ENCODE results near the gene LRSAM1.

The LRSAM1 gene

DNA sequence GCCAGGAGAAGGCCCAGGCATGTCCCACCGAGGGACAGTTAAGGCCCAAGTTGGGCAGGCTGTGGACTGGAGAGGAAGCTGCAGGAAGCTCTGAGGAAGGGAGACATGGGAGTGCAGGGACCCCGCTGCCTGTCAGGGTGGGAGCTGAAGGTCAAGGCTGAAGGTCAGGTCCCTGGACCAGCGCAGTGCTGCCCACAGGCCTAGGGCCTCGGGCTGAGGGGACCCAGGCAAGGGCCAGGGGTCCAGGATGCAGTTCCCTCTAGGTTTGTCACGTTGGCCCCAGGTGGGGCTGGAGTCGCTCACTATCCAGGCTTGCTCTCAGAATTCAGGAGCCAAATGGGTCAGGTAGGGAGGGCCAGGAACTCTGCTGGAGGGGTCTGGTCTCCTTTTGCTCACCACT is 84.1 kb downstream of the LRSAM1 start:
- Histone ChIP-seq H3K27ac (ENCODE audit: low read length) (no peak overlapping the region), H3K9me3 (ENCODE audit: insufficient read depth, low read length, severe bottlenecking) (no peaks in the 10 kb centered on the region), H3K4me3 (ENCODE audit: low read depth in 1 of 2, low read length in 2 of 2) (no peak overlapping the region), H3K27me3 (ENCODE audit: insufficient read depth, low read length, poor library complexity) (no peaks in the 10 kb centered on the region), H4K20me1 (ENCODE audit: insufficient read depth, low read length) (no peaks in the 10 kb centered on the region), H3K4me1 (ENCODE audit: insufficient read depth, low read length) (no peaks in the 10 kb centered on the region), H3K9ac (ENCODE audit: low read depth, low read length) (no peak overlapping the region), H3K79me2 (ENCODE audit: insufficient read depth, low read length) (no peaks in the 10 kb centered on the region), H3K4me2 (ENCODE audit: insufficient read depth, low read length) (no peak overlapping the region), H3K36me3 (ENCODE audit: insufficient read depth, low read length) (no peaks in the 10 kb centered on the region), H2AFZ (ENCODE audit: low read depth, low read length) (no peak overlapping the region)
- TF ChIP-seq CTCF (IDR thresholded peaks at IDR 0.05; ENCODE audit: borderline replicate concordance, extremely low read depth, low read length, poor library complexity, severe bottlenecking), result no peak
- no peak for TF ChIP-seq EZH2 (IDR thresholded peaks at IDR 0.05; ENCODE audit: borderline replicate concordance, low read depth, low read length, severe bottlenecking)
- ATAC-seq (ENCODE audit: insufficient read depth, low read depth) (no peak), DNase-seq (no peak)

DNA sequence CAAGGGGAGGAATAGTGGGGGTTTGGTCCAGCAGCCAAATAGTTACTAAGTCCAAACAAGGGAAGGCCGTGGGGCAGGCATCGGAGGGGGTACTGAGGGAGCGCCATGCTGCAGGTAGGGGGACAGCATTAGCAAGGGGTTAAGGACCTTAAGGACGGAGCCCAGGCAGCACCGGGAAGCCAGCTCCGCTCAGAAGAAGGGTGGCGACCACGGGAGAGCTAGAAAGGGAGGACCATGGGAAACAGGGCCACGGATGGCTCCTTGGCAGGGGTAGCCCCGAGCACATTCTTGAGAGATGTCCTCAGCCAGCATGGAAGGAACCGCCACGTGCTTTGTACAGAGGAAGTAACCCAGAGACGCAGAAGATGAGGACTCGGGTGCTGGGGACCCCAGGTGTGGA is 84.5 kb downstream of the LRSAM1 start:
- Histone ChIP-seq H3K4me3 (ENCODE audit: low read depth in 1 of 2, low read length in 2 of 2) (no peak overlapping the region), H3K4me2 (ENCODE audit: insufficient read depth, low read length) (no peak overlapping the region), H3K4me1 (ENCODE audit: insufficient read depth, low read length) (no peaks in the 10 kb centered on the region), H3K36me3 (ENCODE audit: insufficient read depth, low read length) (no peaks in the 10 kb centered on the region), H4K20me1 (ENCODE audit: insufficient read depth, low read length) (no peaks in the 10 kb centered on the region), H3K27ac (ENCODE audit: low read length) (no peak overlapping the region), H3K9me3 (ENCODE audit: insufficient read depth, low read length, severe bottlenecking) (no peaks in the 10 kb centered on the region), H3K9ac (ENCODE audit: low read depth, low read length) (no peak overlapping the region), H2AFZ (ENCODE audit: low read depth, low read length) (no peak overlapping the region), H3K79me2 (ENCODE audit: insufficient read depth, low read length) (no peaks in the 10 kb centered on the region), H3K27me3 (ENCODE audit: insufficient read depth, low read length, poor library complexity) (no peaks in the 10 kb centered on the region)
- TF ChIP-seq CTCF (IDR thresholded peaks at IDR 0.05; ENCODE audit: borderline replicate concordance, extremely low read depth, low read length, poor library complexity, severe bottlenecking) (no peak), EZH2 (IDR thresholded peaks at IDR 0.05; ENCODE audit: borderline replicate concordance, low read depth, low read length, severe bottlenecking) (no peak)
- DNase-seq (no peak), ATAC-seq (ENCODE audit: insufficient read depth, low read depth) (no peak)

DNA sequence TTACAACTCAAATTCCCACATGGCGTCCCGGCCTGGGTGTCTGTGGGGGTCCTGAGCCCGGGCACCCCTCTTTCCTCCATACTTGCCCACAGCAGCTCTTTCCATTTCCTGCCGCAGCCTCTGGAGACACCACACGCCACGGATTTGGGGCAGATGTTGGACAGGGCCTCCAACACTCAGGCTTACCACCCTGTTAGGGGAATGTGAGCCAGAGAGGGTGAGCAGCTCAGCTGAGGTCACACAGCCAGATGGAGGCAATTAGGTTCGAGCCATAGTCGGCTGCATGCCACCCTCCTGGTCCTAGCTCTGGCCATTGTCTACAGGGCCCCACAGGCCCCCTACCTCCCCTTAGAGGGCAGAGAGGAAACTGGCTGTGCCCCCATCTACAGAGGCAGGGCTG is 85.2 kb downstream of the LRSAM1 start:
- Histone ChIP-seq H3K36me3 (ENCODE audit: insufficient read depth, low read length) (no peaks in the 10 kb centered on the region), H4K20me1 (ENCODE audit: insufficient read depth, low read length) (no peaks in the 10 kb centered on the region), H3K4me1 (ENCODE audit: insufficient read depth, low read length) (no peaks in the 10 kb centered on the region), H3K27me3 (ENCODE audit: insufficient read depth, low read length, poor library complexity) (no peaks in the 10 kb centered on the region), H3K9ac (ENCODE audit: low read depth, low read length) (no peak overlapping the region), H3K4me2 (ENCODE audit: insufficient read depth, low read length) (no peak overlapping the region), H3K79me2 (ENCODE audit: insufficient read depth, low read length) (no peaks in the 10 kb centered on the region), H3K4me3 (ENCODE audit: low read depth in 1 of 2, low read length in 2 of 2) (no peak overlapping the region), H3K27ac (ENCODE audit: low read length) (no peak overlapping the region), H2AFZ (ENCODE audit: low read depth, low read length) (no peak overlapping the region), H3K9me3 (ENCODE audit: insufficient read depth, low read length, severe bottlenecking) (no peaks in the 10 kb centered on the region)
- no peak for DNase-seq
- no peak for ATAC-seq (ENCODE audit: insufficient read depth, low read depth)
- TF ChIP-seq EZH2 (IDR thresholded peaks at IDR 0.05; ENCODE audit: borderline replicate concordance, low read depth, low read length, severe bottlenecking) (no peak), CTCF (IDR thresholded peaks at IDR 0.05; ENCODE audit: borderline replicate concordance, extremely low read depth, low read length, poor library complexity, severe bottlenecking) (no peak)

DNA sequence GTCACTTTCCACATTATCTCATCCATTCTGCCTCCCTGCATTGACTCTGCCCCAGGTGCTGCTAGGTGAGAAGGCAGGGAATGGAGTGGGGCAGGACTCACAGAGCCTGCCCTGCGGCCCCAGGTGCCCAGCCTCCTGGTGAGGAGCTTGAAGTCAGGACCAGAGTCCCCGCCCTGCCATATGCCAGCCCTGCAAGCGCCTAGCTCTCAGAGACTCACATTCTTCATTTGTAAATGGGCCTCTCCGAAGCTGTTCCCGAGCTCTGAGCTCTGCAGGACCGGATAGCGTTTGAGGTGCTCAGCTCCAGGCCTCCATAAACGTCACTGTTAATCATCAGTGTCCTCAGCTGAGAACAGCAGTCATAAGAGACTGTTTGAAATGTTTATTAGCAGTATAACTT is 85.7 kb downstream of the LRSAM1 start:
- Histone ChIP-seq H3K36me3 (ENCODE audit: insufficient read depth, low read length) (no peaks in the 10 kb centered on the region), H3K4me1 (ENCODE audit: insufficient read depth, low read length) (no peaks in the 10 kb centered on the region), H2AFZ (ENCODE audit: low read depth, low read length) (no peak overlapping the region), H3K27me3 (ENCODE audit: insufficient read depth, low read length, poor library complexity) (no peaks in the 10 kb centered on the region), H3K4me3 (ENCODE audit: low read depth in 1 of 2, low read length in 2 of 2) (no peak overlapping the region), H3K9ac (ENCODE audit: low read depth, low read length) (no peak overlapping the region), H3K79me2 (ENCODE audit: insufficient read depth, low read length) (no peaks in the 10 kb centered on the region), H3K4me2 (ENCODE audit: insufficient read depth, low read length) (no peak overlapping the region), H3K9me3 (ENCODE audit: insufficient read depth, low read length, severe bottlenecking) (no peaks in the 10 kb centered on the region), H4K20me1 (ENCODE audit: insufficient read depth, low read length) (no peaks in the 10 kb centered on the region), H3K27ac (ENCODE audit: low read length) (no peak overlapping the region)
- TF ChIP-seq CTCF (IDR thresholded peaks at IDR 0.05; ENCODE audit: borderline replicate concordance, extremely low read depth, low read length, poor library complexity, severe bottlenecking) (no peak), EZH2 (IDR thresholded peaks at IDR 0.05; ENCODE audit: borderline replicate concordance, low read depth, low read length, severe bottlenecking) (no peak)
- ATAC-seq (ENCODE audit: insufficient read depth, low read depth) (no peak), DNase-seq (no peak)

Data from DND-41 (cell line).